Liver (tissue), 3 donors: ENCODE data around the gene MST1R.

Experiments
- CTCF ChIP-seq: fragments of 150-350 bp; IDR thresholded peaks from 2 replicates; pipeline ENCODE4 v1.5.1; 2017; ENCODE audit warnings: improper control_type of control experiment, low read depth, low read length; ENCODE audit not compliant: missing input control
- GABPA ChIP-seq, 2 donors: IDR thresholded peaks in 1 of 2; conservative IDR thresholded peaks in 1 of 2; 2 replicates each; pipeline ENCODE4 v1.6.1; 2016; ENCODE audit warnings: antibody characterized with exemption in 2 of 2, mild to moderate bottlenecking in 1 of 2, moderate library complexity in 1 of 2
- JUND ChIP-seq, 2 donors: IDR thresholded peaks; 2 replicates each; pipeline ENCODE4 v1.6.1; 2016; ENCODE audit warnings: antibody characterized with exemption in 2 of 2
- MAX ChIP-seq: IDR thresholded peaks from 2 replicates; pipeline ENCODE4 v1.6.1; 2016; ENCODE audit warnings: antibody characterized with exemption
- NR2F2 ChIP-seq: IDR thresholded peaks from 2 replicates; pipeline ENCODE4 v1.6.1; 2016; ENCODE audit warnings: antibody characterized with exemption
- REST ChIP-seq: IDR thresholded peaks from 2 replicates; pipeline ENCODE4 v1.6.1; 2016; ENCODE audit warnings: antibody characterized with exemption, mild to moderate bottlenecking
- RXRA ChIP-seq, 2 donors: IDR thresholded peaks; 2 replicates each; pipeline ENCODE4 v1.6.1; 2017 to 2018; ENCODE audit warnings: antibody characterized with exemption in 2 of 2, mild to moderate bottlenecking in 1 of 2
- SP1 ChIP-seq: IDR thresholded peaks from 2 replicates; pipeline ENCODE4 v1.6.1; 2018; ENCODE audit warnings: antibody characterized with exemption, mild to moderate bottlenecking
- TAF1 ChIP-seq: conservative IDR thresholded peaks from 2 replicates; pipeline ENCODE4 v1.6.1; 2016; ENCODE audit warnings: antibody characterized with exemption, mild to moderate bottlenecking
- YY1 ChIP-seq: IDR thresholded peaks from 2 replicates; pipeline ENCODE4 v1.6.1; 2016; ENCODE audit warnings: antibody characterized with exemption, mild to moderate bottlenecking
- TF ChIP-seq, protein P1 (sequence below): IDR thresholded peaks from 2 replicates; pipeline ENCODE4 v1.6.1; 2016; ENCODE audit warnings: antibody characterized with exemption
- donor health status: healthy.
- donor health status: healthy.

- TF ChIP-seq NR2F2 (no peak), CTCF (no peak), SP1 (no peak), TAF1 (no peak), REST (no peak), YY1 (no peak), GABPA (IDR thresholded peaks at IDR 0.05 in 1 of 2, conservative IDR thresholded peaks at IDR 0.05 in 1 of 2) (no peak), JUND (IDR thresholded peaks at IDR 0.05) (no peak), MAX (no peak), RXRA (IDR thresholded peaks at IDR 0.05) (no peak)
- TF ChIP-seq, protein P1, sequence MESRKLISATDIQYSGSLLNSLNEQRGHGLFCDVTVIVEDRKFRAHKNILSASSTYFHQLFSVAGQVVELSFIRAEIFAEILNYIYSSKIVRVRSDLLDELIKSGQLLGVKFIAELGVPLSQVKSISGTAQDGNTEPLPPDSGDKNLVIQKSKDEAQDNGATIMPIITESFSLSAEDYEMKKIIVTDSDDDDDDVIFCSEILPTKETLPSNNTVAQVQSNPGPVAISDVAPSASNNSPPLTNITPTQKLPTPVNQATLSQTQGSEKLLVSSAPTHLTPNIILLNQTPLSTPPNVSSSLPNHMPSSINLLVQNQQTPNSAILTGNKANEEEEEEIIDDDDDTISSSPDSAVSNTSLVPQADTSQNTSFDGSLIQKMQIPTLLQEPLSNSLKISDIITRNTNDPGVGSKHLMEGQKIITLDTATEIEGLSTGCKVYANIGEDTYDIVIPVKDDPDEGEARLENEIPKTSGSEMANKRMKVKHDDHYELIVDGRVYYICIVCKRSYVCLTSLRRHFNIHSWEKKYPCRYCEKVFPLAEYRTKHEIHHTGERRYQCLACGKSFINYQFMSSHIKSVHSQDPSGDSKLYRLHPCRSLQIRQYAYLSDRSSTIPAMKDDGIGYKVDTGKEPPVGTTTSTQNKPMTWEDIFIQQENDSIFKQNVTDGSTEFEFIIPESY, result no peak
Measured at GRCh38 chr3:49914906-49915305, 11.2 kb upstream of the MST1R start.
